Measurements from ENCODE around the gene ING4.

ING4 gene

DNA sequence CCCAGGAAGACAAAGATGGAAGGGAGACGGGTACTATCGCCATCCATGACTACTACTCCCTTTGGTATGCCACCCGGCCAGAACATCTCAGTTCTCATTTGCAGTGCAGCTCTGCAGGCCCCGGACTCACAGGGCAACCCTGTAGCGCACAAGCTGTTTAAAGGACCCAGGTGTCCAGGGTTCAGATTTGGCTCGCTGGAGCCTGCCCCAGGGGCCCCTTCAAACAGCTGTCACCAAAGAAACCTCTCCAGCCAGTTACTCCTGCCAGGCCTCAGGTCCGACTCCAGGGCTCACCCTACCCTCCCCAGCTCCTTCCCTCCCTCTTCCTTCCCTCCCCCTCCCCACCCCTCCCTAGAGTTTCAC lies 50.3 kb downstream of the ING4 start:
- peak overlapping the region; percentile 56 for H3K27ac ChIP-seq
- DNase-seq (ENCODE audit: low read depth, low spot score) = no peak

DNA sequence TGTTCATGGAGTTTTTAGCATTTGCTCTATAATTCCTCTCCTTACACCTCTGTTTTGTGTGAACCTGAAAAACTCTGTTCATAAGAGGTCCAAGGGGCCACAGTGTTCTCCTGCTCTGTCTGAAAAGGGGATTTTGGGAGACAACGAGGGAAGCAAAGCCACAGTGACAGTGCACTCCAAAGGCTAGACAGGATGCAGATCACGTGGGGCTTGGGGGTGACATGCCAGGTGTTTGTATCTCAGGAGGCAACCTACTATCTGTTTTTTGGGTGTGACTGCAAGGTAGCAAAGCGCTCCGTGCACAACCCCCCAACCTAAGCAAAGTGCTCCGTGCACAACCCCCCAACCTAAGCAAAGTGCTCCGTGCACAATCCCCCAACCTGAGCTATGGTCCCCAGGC lies 50.7 kb downstream of the ING4 start:
- peak overlapping the region; percentile 56 for H3K27ac ChIP-seq

DNA sequence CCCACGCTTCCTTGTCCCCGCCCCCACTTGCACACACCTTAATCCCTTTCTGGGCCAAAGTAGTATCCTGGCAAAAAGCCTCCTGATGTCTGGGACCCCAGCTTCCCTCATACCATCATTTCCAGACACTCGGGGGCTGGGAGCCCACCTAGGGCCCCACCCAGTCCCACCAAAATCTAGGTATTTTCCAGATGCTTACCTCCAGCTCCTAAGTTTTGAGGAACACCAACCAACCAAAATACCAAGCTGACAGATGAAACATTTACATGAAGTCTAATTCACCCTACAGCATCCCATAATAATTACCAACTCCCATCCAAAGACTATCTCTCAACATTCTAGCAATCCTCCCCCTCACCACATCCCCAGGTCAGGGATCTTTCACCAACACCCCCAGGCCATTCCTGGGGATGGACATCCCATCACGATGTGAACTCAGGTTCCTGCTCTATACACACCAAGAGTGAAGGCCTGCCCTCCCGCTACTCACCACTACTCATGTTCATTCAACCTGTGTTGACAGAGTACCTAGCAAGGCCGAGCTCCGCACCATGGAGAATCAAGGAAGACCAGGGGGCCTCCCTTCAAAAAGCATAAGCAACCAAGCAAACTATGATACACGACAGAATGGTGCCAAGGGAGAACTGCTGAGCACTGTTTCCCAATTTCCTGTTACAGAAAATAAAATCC lies 54.2 kb downstream of the ING4 start:
- H3K27ac ChIP-seq = peak overlapping the region; percentile 71
- DNase-seq (ENCODE audit: low read depth, low spot score) = no peak

More for the DNA sequence above, 50.7 kb downstream of the ING4 start:
- DNase-seq (ENCODE audit: low read depth, low spot score) = no peak

DNA sequence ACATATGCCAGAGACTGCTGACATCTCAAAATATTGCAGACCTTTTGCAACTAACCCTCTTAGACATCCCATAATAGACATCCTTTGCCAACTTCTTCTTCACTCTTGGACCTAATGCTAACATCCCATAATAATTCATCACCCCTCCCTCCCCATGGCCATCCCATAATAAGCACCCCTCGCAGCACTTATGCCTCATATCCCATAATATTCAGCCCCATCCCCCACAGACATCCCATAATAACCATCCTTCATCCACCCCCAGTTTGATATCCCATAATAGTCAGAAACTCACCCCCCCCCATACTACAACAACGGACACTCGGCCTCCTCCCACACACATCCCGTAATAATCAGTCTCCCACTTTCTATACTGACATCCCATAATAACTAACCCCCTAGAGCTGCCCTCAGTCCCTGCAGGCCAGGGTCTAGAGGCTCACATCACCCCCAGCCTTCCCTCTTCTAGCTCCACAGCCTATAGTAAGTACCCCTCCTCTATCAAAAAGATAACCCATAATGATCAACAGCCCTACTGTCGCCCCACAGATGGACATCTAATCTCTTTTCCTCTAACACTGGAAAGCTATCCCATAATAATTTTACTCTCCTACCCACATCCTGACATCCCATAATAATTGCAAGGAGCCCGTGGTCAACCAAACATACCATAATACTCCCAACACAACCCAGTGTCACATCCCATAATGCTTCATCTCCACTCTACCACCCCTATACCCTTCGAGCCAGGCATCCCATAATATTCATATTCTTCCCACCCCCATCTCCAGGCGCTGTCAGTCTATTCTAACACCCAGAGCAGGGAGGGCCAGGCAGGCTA lies 54.9 kb downstream of the ING4 start:
- peak overlapping the region; percentile 71 for H3K27ac ChIP-seq
- DNase-seq (ENCODE audit: low read depth, low spot score) = no peak

DNA sequence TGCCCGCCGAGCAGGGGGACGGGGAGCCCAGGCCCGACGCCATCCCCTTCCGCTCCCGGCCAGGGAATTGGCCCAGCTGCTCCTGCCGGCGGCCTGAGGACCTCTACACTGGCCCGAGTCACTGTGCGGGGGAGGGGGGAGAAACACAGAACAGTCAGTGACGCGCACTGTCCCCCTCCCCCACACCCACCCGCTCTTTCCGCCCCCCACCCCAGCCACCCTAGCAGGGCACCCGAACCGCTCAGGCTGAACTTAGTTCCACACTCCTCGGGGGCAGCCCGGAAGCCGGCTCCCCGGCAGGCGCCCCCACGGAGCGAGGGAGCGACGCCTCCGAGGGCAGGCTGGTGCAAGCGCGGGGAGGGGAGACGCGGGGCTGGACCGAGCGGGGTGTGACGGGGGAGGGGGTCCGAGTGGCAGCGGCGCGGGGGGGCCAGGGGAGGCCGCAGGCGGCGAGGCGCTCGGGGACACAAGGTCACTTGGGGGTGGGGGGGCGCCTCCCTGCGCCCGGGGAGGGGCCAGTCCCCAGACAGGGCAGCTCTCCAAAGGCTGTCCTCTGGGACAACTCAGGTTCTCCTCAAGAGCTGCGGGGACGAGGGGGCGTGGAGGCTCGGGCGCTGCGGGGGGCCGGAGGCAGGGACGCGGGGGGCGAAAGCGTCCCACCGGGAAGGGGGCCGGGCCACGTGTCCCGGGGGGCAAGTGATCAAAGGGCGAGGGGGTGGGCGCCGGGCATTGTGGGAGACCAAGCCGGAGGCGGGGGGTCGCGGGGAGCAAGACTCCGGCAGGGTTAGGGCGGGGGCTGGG lies 56.4 kb downstream of the ING4 start:
- peak overlapping the region; percentile 71 for H3K27ac ChIP-seq
- DNase-seq (ENCODE audit: low read depth, low spot score) = no peak

DNA sequence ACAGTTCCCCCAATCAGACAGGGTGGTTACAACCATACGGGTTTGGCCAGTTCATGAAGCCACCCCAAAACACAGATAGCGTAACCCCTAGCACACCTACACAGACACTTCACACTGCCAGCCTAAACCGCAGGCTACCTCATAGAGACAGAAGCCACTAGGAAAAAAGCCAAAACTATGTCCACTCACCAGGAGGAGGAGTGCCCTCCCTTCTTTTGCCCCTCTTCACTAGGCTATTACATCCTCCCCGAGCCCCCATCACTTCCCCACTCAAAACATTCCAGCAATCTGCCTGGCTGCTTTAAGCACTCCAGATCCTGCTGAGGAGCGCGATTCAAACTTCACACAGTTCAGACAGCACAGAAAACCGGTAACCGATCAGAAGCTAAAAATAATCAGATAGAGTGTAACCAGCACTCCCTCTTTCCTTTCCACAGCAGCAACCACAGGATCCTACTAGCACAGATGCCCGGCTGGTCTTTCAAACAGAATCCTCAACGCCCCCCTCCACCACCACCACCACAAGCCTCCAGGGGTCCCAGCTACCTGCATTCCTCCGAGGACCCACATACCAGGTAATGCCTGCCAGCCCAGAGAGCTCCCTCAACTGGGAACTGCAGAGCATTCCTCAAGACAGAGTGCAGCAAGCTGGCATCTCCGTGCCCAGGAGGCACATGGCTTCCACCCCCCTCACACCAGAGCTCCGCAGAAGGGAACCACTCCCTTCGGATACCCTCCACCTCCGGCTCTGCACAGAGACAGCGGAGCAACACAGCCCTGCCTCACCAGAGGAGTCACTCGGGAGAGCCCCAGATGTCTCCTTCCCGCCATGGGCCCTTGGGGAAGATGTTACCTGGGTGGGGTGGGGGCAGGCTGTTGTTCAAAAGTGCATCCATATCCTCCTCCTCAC lies 57.2 kb downstream of the ING4 start:
- no peak for DNase-seq (ENCODE audit: low read depth, low spot score)
- peak overlapping the region; percentile 71 for H3K27ac ChIP-seq

DNA sequence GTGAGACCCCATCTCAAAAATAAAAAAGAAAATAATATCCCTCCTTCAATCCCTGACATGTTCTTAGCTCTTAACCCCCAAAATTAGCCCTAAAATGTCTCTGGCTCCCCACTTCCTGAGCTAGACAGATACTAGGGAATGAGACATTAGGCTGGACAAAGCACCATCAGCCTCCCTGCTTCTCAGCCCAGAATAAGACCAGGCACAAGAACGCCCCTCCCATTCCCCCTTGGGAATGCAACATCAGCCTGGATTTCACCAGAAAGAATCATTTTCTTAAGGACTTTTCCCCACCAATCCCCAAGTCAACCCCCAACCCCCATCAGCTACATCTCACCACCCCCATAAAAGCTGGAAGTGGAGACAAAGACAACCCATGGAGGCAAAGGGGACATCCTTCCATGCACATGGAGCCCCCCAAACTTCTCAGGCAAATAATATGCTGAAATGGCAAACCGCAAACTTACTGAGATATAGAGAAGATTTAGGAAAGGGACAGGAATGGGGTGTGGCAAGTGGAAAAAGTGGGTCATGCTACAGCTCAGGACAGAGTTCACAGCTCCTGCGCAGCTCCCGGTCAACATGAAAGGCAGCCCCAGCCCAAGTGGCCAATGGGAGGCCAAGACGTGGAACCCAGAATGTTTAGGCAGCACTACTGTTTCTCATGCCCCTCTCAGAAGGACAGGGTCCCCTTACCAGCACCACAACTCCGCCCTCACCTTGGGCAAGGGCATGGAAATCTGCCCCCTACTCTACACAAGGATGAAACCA lies 58.5 kb downstream of the ING4 start:
- DNase-seq (ENCODE audit: low read depth, low spot score) = no peak
- H3K27ac ChIP-seq = no peak overlapping the region

DNA sequence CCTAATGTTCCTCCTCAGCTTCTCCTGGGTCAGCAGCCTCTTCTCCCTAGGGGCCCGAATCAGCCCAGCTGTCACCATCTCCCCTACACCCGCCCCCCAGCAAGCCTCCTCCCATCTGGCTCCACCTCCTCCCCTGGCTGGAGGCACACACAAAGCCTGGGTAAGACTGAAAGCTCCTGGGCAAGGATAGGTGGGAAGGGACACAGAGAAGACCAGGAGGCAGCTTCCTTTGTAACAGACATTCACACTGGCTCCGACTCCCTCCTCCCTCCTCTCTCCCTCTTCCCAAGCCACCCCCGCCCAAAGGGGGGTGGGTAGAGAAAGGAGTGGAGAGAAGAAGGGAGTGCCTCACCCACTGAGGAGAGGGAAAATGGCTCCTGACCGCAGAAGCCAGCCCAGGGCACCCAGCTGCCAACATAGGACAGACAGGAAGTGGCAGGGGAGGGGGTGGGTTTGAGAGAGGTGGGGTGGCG lies 59.8 kb downstream of the ING4 start:
- peak overlapping the region; percentile 17 for H3K27ac ChIP-seq
- DNase-seq (ENCODE audit: low read depth, low spot score) = no peak

DNA sequence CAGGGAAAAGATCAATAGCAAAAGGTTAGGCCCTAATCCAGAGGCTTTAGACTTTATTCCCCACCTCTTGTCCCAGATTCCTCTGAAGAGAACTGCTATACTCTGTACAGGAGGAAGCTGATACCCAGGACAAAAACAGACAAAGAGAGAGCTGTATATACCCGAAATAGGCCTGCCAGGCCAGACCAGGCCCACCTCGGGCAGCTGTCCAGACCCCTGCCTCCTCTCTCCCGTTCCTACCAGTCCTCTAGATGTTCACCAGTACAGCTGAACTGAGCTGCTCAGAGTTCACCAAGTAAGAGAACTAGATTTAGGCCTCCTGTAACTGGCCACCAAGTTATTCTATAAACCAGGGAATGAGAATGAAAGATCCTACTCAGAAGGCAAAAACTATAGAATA lies 60.4 kb downstream of the ING4 start:
- no peak overlapping the region for H3K27ac ChIP-seq
- DNase-seq (ENCODE audit: low read depth, low spot score) = no peak

Measured in epithelial cell of prostate (primary cell).